Measurements from ENCODE around the gene RAN. TPM values are rescaled to one million over a fixed set of nuclear protein-coding genes. Genes with fewer than 3 reads are reported as not detected.

RAN gene

Small RNA genes within 50 kb of the gene (small RNA-seq; reads per million reads assigned to genes)
- not detected for gene RF00019 (ENCODE audit: insufficient read depth)
- not detected for gene RNU6-1077P (ENCODE audit: insufficient read depth)

Data from mesendoderm (in vitro differentiated cells).